Measurements from ENCODE around the gene NAGLU.

Gene NAGLU

DNA sequence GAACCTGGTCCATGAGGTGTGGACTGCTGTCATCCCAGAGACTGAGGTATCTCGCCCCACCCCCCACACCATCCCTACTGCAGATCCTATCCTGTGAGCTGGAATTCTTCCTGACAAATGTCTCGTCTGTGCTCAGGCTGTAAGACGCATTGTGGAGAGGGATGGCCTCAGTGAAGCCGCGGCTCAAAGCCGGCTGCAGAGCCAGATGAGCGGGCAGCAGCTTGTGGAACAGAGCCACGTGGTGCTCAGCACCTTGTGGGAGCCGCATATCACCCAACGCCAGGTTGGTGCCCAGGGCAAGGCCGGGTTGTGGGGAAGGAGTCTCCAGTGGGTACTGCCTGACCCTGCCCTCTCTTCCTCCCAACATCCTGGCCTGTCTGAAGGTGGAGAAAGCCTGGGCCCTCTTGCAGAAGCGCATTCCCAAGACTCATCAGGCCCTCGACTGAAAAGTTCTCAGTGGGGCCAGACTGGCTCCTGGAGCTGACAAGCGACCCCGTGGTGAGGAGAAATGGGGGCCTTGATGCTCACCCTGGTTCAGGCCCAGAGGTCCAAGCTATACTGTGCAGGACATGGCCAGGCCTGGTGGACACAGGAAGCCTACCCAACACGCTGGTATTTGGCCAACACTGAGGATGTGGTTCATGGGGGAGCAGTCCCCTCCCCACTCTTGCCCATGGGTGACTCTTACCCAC, 29.6 kb downstream of the NAGLU start:
- DNase-seq: no peak

DNA sequence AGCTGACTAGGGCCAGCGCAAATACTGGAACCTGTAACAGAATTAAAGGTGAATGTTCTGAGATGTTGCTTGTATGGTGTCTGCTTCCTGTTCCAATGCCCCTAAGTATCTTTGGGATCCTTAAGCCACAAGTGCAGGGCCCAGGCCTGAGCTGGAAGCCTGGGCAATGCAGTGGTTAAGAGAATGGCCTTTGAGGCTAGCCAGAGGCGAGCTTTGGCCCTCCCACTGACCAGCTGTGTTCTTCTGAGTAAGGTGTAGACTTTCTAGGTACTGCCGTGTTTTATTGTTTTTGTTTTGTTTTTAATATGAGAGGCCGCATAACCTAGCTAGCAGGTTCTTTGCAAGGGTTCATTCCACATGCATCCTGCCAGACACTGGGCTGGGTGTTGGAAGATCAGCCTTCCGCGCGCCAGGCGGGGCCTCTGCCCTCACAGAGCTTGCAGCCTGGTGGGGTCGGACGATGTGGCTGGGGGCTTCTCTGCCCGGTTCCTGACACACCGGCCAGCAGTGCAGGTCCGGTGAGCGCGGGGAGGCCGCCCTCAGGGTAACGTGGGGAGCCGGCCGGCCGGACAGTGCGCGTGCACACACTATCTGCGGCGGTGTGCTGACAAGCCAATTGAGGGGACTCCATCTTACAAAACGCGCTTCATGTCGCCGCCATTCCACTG, 30.3 kb downstream of the NAGLU start:
- DNase-seq: no peak

DNA sequence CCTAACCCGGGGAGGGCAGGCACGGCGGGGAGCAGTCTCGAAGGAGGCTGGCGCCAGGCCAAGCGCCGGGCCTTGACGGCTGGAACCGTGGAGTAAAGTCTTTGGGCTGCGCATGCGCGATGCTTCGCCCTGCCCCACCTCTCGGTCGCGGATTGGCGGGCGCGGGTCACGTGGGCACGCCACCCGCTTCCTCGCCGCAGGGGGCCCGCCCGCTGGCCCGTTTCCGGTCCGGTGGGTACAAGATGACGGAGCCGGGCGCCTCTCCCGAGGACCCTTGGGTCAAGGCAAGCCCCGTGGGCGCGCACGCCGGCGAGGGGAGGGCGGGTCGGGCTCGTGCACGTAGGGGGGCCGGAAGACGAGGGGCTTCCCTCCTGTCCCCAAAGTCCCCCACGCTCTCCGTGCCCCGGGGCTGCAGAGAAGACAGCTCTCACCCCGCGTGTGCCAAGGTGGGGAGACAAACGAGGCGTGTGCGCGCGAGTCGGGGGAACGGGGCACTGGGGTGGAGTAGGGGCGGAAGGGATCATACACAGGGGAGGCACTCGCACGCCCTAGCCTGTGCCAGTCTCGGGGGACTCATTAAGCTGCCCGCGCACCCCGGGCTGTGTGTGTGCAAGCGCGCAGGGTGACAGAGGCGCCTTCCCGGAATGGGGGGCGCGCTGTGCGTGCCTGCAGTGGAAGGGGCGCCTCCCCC, 31.0 kb downstream of the NAGLU start, which contains the start of gene MLX:
Gene MLX, plus strand, starts transcription at position 218 of the 691 bp plus-strand sequence. Its CDS starts 25 bp downstream, at position 243.
- DNase-seq: peak; percentile 95

DNA sequence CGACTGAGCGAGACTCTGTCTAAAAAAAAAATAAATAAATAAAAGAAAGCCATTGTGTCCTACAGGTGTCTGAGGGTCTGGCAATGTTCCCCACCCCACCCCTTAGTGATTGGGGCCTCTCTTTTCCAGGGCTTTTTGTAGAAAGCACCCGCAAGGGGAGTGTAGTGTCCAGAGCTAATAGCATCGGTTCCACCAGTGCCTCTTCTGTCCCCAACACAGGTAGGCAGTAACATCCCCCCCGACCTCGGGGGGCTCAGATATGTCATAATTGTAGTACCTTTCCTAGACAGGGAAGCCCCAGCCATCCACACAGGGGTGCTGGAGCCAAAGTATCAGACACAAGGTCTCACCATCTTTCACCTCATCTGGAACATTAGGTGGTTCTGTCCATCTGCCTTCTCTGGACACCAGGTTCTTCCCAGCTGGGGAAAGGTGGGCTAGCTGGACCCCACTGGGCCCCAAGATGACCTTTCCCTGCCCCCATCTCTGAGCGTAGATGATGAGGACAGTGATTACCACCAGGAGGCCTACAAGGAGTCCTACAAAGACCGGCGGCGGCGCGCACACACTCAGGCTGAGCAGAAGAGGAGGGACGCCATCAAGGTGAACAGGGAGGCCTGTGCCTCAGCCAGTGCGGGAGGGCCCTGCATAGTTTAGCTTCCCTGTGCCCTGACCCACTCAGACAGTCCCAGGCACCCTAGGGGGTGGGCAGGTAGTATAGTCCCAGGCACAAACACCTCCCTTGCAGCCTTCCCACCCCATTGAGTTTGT, 32.5 kb downstream of the NAGLU start:
- no peak for DNase-seq

DNA sequence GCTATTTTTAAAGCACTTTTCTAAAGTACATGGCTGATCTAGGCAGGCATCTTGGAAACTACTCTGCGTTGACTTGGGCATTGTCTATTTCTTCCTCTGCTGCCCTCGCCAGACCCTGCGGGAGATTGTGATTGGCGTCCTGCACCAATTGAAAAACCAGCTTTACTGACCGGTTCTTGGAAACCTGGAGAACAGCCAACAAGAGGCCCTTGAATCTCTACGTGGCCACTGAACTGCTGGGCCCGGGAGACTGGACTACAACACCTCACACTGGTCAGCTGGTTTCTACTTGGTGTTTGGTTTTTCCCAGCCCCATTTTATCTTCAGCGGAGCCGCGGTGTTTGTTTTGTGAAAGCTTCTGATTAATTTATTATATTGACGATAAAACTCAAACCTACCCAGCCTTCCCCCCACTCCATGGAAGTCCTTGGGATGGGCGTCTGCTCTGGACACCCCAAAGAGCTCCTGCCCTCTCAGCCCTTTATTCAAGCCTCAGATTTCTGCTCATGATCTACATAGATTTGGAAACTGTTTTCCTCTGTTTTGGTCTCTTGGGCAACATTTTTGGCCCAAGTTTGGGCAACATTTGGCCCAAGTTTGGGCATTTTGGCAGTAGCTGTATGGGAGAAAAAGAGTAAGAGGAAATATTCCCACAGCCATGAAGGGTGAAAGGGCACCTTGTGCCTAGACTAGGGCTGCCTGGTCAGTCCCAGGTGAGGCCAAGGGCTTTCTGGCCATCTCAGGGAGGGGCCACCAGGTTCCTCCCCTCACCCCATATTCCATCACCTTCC, 35.6 kb downstream of the NAGLU start:
- no peak for DNase-seq

DNA sequence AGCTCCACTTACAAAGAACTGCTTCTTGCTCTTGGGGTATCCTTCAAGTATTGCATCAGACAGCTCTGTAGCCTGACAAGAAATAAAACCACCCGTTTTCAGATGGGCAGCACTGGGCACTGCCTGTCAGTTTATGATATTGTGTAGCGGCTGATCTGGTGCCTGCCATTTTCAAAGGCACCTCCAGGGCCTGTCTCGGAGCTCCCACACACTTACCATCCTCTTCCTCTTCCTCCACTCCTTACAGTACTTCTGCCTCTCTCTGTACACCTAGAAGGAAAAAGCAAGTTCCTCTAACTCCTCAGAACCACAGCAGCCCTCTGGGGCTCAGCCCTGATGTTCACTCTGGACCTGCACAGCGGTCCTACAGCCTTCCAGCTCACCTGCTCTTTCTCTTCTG, 37.1 kb downstream of the NAGLU start:
- no peak for DNase-seq

DNA sequence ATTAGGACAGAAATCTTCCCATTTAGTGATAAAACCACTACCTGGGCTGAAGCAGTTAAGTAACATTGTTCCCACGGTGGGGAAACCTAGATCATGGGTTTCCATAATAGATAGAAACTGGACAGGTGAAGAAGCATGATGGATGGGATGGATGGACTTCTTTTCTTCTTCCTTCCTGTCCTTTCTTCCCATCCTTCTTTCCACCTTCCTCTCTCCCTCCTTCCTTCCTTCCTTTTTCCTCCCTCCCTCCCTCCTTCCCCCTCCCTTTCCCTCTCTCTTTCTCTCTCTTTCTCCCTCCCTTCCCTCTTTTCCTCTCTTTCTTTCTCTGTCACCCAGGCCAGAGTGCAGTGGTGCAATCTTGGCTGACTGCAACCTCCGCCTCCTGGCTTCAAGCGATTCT, 38.4 kb downstream of the NAGLU start:
- DNase-seq: no peak

DNA sequence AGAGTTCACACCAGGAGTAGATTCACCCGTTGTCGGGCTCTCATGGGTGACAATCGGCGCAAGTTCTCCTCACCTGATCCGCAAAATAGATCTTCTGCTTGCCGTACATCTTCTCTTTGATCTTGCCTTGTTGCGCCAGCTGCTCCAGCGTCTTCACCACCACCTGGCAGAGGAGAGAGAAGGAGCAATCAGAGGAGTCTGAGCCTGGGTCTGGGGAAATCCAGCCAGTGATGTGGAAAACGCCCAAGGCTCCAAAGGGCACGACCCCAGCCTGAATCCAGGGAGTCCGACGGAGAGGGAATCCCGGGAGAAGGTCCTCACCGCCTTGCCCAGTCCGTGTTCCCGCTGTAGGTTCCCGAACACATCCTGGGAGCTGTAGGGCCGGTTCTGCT, 41.1 kb downstream of the NAGLU start:
- DNase-seq: no peak

DNA sequence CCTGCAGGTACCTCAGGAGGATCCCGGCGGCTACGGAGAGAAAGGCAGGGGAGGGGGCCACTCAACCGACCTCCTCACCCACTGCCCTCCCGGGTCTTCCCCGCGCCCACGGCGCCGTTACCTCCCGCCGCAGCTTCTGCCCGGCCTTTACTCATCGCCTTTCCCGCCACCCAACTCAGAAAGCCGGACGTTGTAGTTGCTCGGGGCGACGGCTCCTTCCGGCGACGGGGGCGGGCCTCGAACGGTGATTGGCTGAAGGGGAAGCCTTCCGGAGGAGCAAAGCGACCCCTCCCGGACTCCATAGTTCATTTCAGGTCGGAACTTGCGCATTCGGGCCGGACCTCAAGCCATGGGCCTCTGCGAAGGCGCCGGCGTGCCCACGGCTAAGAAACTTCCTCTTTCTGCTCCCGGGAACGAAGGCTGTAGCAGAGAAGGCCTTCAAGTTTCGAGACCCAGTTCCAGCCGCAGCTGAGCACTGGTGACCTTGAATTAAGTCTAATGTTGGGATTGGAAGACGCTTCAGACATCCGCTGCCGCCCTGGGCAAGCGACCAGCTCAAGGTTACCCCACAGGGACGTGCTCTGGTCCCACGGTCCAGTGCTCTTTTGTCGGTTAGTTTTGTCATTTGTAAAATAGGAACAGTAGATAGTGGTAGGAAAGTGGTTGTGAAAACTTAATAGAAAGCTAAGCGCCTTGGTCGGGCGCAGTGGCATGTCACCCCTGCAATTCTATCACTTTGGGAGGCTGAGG, 41.7 kb downstream of the NAGLU start, which contains the start of gene PSMC3IP:
Gene PSMC3IP, minus strand, starts transcription at position 198 of the 750 bp plus-strand sequence. Its CDS starts 43 bp downstream, at position 155.
- peak; percentile 97 for DNase-seq

DNA sequence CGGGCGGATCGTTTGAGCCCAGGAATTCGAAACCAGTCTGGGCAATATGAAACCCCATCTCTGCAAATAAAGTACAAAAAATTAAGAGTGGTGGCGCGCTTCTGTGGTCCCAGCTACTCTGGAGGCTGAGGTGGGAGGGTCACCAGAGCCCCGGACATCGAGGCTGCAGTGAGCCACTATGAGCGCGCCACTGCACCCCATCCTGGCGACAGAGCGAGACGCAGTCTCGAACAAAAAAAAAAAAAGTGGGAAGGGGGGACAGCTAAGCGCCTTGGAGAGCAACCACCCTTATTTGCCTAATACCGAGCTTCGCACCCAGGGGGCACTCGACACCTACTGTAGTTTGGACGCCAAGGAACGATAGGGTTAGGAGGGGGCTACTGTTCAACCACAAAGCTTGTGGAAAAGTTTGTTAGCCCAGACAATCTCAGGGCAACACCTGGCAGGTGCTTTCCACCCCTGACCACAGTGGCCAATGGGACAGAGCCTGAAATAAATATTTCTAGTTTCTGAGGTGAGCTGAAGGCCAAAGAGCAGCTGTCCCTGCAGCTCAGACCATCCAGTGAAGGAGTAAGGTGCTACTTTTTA, 42.3 kb downstream of the NAGLU start:
- peak; percentile 83 for DNase-seq

DNA sequence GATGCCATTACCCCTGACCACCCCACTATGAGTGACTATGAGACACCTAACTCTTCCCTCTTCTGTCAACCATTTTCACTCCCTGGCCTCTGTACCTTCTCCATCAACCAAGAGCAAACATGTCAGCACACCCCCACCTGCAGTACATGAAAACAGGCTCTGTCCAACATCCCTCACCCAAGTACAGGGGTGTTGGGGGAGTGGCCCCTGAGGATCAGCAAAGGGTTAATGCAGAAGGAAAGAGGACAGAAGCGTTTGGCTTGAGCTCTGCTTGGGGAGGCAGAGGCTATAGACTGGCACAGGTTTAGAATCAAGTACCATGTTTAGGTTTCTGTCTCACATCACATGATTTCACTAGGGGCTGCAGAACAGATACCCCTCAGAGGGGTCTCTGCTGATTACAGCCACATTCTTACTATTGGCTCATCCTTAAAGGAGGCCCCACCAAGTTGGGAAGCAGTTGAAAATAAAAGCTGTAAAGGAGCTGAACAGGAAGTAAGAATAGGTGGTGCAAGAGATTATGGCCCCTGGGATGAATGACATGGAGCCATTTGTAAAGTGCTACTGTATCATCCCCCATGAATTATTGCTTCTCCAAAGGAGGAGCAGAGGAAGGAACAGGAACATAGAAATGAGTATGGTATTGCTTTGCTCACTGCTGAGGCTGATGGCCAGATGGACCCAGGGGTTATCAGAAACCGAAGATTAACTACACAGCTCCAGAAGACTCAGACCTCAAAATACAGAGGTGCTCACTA, 43.9 kb downstream of the NAGLU start:
- DNase-seq: no peak

DNA sequence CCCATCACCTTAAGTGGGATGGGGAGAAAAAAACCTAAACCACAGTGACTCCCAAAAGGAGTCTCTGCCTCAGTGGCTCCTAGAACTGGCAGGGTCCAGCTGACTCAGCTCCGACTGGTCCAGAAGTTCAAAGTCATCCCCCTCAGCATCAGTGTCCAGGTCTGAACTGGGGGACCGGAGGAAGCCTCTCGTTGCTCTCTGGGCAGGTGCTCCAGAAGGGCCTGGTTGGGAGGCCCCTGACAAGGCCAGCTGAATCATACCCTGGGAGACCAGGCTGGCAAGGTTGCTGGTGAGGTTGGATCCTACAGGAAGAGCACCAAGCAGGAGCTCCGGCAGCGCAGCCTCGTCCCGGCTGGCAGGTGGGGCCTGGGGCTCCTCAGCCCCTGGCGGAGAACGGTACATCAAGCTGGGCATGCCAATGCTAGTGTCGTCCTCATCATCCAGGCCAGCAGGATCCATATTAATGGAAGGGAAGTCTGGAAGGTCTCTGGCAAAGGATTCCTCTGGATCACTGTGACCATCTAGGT, 45.8 kb downstream of the NAGLU start:
- DNase-seq: no peak

DNA sequence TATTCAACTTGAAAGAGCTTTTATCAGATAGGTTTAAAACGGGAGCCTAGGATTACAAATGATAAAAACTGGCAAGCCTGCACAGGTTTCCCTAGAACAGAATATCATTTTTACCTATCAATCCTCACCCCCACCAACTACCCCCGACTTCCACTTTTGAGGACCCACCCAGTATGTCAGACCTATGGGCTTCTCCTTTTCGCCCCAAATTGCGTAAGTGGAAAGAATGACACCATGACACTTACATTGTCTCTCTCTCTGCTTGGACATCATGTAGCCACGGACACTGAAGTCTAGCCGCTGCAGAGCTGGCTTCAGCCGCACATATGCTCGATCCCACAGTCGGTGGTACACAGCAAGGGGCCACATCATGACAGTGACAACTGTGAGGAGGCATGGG, 48.8 kb downstream of the NAGLU start:
- DNase-seq: no peak

DNA sequence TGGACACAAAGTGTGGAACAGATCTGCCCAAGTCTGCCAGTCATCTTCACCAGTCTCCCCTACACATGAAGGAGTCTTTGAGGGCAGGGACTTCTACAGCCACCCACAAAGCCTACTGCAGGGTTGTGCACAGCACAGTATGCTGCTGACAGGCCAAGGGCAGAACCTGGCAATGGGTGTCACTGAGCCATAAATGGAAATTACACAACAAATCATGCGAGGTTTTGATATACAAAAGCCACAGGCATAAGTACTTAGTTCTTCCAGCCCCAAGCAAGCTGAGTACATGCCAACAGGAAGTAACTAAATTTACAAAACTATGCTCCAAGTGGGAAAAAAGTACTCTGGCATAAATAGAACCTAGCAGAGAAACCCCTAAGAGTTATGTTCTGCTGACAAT, 49.3 kb downstream of the NAGLU start:
- no peak for DNase-seq

DNA sequence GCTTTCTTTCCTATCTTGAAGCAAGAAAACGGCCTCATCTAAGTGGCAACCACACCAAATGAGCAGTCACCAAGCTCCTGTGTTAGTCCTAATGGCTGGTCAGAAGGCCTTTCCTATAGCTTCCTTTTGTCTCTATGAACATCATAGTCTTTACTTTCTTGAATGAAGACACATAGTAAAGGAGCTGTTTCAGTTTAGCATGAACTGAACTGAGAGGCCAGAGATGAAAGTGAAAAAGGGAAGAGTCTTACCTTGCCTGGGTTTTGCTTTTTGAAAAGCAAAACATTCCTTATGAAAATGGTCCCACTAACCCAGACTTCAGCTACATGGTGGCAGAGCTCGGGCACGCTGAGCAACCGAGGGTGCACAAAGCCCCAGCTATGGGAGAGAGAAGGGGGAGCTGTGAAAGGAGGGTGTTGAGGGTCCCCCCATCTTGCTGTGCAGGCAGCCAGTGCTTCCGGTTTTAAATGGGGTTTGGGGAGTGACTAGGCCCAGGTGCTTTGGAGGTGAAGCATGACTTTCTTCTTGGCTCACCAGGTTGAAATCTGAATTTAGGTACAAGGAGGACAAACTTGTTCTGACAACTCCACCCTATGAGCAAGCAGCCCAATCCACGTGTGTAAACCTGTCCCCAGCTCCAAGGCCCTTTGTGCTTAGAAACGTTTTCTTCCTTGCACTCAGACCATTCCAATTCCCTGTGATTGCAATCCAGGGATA, 50.6 kb downstream of the NAGLU start:
- DNase-seq: no peak

DNA sequence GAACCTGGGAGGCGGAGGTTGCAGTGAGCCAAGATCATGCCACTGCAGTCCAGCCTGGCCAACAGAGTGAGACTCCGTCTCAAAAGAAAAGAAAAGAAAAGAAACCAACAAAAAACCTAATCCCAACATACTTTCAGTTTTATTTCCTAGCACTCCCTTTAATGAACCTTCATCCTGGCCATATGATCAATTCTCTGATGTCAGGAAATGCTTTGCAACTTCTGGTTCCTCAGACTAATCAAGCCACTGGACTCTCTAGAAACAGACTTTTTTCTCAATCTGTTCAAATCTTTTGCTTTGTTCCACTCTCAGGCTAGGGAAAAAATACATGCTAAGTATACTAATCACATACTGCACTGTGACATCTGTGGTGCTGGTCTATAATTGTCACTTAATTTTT, 54.8 kb downstream of the NAGLU start:
- DNase-seq: no peak

DNA sequence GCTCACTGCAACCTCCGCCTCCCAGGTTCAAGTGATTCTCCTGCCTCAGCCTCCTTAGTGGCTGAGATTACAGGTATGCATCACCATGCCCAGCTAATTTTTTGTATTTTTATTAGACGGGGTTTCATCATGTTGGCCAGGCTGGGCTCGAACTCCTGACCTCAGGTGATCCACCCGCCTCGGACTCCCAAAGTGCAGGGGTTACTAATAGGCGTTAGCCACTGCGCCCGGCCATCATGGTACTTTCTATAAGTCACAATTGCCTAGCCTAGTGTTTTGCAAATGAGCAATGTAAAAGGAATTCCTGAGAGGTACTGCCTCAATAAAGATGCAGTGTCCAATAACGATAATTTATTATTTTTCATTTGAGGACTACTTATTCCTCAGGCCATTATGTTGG, 55.4 kb downstream of the NAGLU start:
- DNase-seq: no peak
